ENCODE results near the gene AGBL1. TPM values are rescaled to one million over a fixed set of nuclear protein-coding genes. Genes with fewer than 3 reads are reported as not detected.

The AGBL1 gene
- polyA plus RNA-seq, 1 experiment: not detected

DNA sequence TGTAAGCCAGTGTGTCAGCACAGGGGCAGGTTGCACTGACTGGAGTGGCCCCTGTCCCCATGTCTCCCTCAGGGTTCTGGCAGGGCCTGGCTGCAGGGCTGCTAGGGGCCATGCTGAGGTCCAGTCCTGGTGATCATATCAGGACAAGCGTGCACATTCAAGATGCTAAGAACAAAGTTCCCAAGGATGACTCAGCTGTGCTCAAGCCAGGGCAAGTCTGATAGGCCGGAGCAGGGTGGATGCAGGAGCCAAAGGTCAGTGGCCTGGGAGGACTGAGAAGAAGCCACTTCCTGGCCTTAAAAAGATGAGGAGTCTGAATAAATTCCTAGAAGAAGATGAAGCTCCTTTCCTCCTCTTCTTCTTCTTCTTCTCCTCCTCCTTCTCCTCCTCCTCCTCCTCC, 353.2 kb downstream of the AGBL1 start:
- TF ChIP-seq, protein P1, sequence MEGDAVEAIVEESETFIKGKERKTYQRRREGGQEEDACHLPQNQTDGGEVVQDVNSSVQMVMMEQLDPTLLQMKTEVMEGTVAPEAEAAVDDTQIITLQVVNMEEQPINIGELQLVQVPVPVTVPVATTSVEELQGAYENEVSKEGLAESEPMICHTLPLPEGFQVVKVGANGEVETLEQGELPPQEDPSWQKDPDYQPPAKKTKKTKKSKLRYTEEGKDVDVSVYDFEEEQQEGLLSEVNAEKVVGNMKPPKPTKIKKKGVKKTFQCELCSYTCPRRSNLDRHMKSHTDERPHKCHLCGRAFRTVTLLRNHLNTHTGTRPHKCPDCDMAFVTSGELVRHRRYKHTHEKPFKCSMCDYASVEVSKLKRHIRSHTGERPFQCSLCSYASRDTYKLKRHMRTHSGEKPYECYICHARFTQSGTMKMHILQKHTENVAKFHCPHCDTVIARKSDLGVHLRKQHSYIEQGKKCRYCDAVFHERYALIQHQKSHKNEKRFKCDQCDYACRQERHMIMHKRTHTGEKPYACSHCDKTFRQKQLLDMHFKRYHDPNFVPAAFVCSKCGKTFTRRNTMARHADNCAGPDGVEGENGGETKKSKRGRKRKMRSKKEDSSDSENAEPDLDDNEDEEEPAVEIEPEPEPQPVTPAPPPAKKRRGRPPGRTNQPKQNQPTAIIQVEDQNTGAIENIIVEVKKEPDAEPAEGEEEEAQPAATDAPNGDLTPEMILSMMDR (IDR thresholded peaks at IDR 0.05; ENCODE audit: insufficient read depth, low read depth, low read length): no peak
- Histone ChIP-seq H3K36me3 (ENCODE audit: control insufficient read depth, insufficient read depth, low read length) (no peaks in the 10 kb centered on the region), H3K4me3 (ENCODE audit: low read depth, low read length) (no peak overlapping the region), H3K27me3 (ENCODE audit: control insufficient read depth, insufficient read depth, low read length) (no peaks in the 10 kb centered on the region)
- no peak for DNase-seq (ENCODE audit: low read depth)
- ChIA-PET CTCF (interaction anchor here (0.7 kb wide), 1 partner anchor 40 kb away, joined by 3 read pairs; no protein-coding TSS in a partner anchor), POLR2A (no interaction called here)

DNA sequence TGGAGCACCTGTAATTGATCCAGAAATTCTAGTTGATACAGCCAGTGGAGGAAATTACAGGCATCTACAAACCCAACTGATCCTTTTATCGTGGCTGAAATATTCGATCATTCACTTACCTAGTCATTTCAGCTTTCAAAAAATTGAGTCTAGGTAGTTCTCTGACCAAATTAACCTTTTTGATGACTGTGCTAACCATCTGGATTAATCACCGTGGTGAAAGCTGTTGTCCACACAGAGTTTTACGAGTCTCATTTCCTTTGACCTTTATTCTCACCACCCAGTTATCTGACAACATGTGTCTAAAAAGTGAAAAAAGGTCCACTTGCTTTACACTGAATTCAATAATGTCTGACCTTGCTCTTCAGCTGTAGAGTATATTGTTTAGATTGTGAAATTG, 354.3 kb downstream of the AGBL1 start:
- no peaks in the 10 kb centered on the region for H3K36me3 ChIP-seq (ENCODE audit: control insufficient read depth, insufficient read depth, low read length)
- TF ChIP-seq, protein P1 (IDR thresholded peaks at IDR 0.05; ENCODE audit: insufficient read depth, low read depth, low read length): no peak
- no peak for DNase-seq (ENCODE audit: low read depth)
- H3K27me3 ChIP-seq (ENCODE audit: control insufficient read depth, insufficient read depth, low read length): no peaks in the 10 kb centered on the region
- H3K4me3 ChIP-seq (ENCODE audit: low read depth, low read length): no peak overlapping the region
- ChIA-PET CTCF (no interaction called here), POLR2A (no interaction called here)

DNA sequence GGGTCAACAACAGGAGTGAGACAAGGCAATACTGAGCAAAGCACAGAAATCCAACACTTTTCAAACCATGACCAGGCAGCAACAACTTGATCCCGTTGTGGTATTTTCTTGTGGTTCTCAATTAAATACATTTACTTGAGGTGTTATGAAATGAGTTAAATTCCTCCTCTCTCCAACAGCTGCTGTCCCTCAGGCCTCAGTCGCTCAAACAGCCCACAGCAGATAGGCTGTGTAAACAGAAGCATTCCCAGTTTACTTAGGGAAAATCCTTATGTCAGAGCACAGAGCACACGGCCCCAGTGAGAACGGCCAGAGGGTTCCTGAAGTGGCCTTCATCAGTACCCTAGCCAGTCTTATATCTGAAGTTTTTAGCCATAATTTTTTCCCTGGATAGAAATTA, 359.9 kb downstream of the AGBL1 start:
- TF ChIP-seq, protein P1 (IDR thresholded peaks at IDR 0.05; ENCODE audit: insufficient read depth, low read depth, low read length): no peak
- H3K27me3 ChIP-seq (ENCODE audit: control insufficient read depth, insufficient read depth, low read length): no peaks in the 10 kb centered on the region
- H3K36me3 ChIP-seq (ENCODE audit: control insufficient read depth, insufficient read depth, low read length): no peaks in the 10 kb centered on the region
- H3K4me3 ChIP-seq (ENCODE audit: low read depth, low read length): no peak overlapping the region
- POLR2A ChIA-PET: no interaction called here
- DNase-seq (ENCODE audit: low read depth): no peak
- CTCF ChIA-PET: no interaction called here

DNA sequence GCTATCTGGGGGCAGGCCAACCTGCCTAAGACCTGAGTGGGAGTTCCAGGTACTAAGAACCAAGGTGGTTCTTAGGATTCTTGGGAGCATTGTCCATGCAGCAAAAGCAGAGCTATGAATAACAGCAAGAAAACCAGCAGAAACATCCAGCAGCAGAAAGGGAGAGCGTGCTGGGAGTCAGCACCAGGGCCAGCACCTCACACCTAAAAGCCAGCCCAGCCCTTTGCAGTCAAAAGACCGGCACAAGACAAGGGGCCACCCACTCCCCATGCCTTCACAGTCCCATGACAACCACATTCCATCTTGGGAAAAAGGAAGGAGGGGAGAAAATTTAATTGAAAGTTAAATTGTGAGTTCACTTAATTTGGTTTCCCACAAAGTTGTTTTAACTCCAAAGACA, 364.9 kb downstream of the AGBL1 start:
- POLR2A ChIA-PET: no interaction called here
- H3K27me3 ChIP-seq (ENCODE audit: control insufficient read depth, insufficient read depth, low read length): no peaks in the 10 kb centered on the region
- H3K4me3 ChIP-seq (ENCODE audit: low read depth, low read length): no peak overlapping the region
- no peaks in the 10 kb centered on the region for H3K36me3 ChIP-seq (ENCODE audit: control insufficient read depth, insufficient read depth, low read length)
- CTCF ChIA-PET: no interaction called here
- DNase-seq (ENCODE audit: low read depth): no peak
- TF ChIP-seq, protein P1 (IDR thresholded peaks at IDR 0.05; ENCODE audit: insufficient read depth, low read depth, low read length): no peak

DNA sequence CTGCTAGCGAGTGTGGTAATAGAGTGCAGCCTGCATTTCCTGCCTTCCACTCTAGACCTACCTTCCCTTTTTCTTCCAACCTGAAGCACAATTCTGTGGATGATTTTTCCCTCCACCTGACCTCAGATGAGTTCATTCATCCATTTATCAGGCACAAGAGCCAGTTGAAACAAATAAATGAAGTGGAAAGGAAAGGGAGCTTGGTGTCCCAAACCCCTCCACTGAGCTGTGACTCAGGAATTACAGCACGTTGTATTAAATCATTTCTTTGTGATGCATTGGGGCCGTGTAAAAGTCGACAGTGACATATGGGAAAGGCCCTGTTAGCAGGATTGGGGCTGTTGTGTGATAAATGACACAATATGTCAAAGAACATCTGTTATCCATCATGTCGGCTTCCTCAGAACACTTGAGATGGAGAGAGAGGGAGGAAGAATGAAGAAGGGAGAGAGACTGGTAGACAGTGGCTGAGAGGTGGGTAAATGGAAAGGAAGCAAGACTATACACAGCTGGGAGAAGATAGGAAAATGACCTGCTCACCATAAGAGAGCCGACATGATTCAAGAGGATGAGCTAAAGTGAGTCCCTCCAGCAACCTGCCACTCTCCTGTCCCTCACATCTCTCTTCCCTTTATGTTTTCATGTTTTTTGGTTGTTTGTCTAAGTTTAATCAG, 366.0 kb downstream of the AGBL1 start:
- Histone ChIP-seq H3K27me3 (ENCODE audit: control insufficient read depth, insufficient read depth, low read length) (no peaks in the 10 kb centered on the region), H3K4me3 (ENCODE audit: low read depth, low read length) (no peak overlapping the region), H3K36me3 (ENCODE audit: control insufficient read depth, insufficient read depth, low read length) (no peaks in the 10 kb centered on the region)
- CTCF ChIA-PET: no interaction called here
- POLR2A ChIA-PET: no interaction called here
- TF ChIP-seq, protein P1 (IDR thresholded peaks at IDR 0.05; ENCODE audit: insufficient read depth, low read depth, low read length): no peak
- no peak for DNase-seq (ENCODE audit: low read depth)

All from BJ (cell line).